ENCODE measurements around the gene PCDH19. TPM values are rescaled to one million over a fixed set of nuclear protein-coding genes. Genes with fewer than 3 reads are reported as not detected.

PCDH19 gene
- total RNA-seq, 1 donor from 2014 or later, result 1.7 TPM

- DNase-seq (ENCODE audit: extremely low spot score, unreplicated experiment), result no peak
- no peak overlapping the region for H3K27ac Mint-ChIP-seq (ENCODE audit: unreplicated experiment)
- no peaks in the 10 kb centered on the region for H3K27me3 Mint-ChIP-seq (ENCODE audit: unreplicated experiment)
- no peaks in the 10 kb centered on the region for H3K4me1 Mint-ChIP-seq (ENCODE audit: unreplicated experiment)
- TF ChIP-seq CTCF (IDR thresholded peaks at IDR 0.05), result no peak
- peaks cover 3% of the 10 kb centered on the region for H3K9me3 Mint-ChIP-seq (ENCODE audit: unreplicated experiment)
- H3K4me3 Mint-ChIP-seq (ENCODE audit: unreplicated experiment), result no peak overlapping the region
- H3K36me3 Mint-ChIP-seq (ENCODE audit: unreplicated experiment), result no peaks in the 10 kb centered on the region
These were observed 69.5 kb downstream of the PCDH19 start for GRCh38 chrX:100340491-100341141.

GRCh38 chrX:100328351-100328750 lies 81.7 kb downstream of the PCDH19 start:
- Mint-ChIP-seq H3K4me3 (ENCODE audit: unreplicated experiment) (no peak overlapping the region), H3K27me3 (ENCODE audit: unreplicated experiment) (no peaks in the 10 kb centered on the region), H3K9me3 (ENCODE audit: unreplicated experiment) (peaks cover 14% of the 10 kb centered on the region), H3K27ac (ENCODE audit: unreplicated experiment) (no peak overlapping the region), H3K36me3 (ENCODE audit: unreplicated experiment) (no peaks in the 10 kb centered on the region), H3K4me1 (ENCODE audit: unreplicated experiment) (no peaks in the 10 kb centered on the region)
- TF ChIP-seq CTCF (IDR thresholded peaks at IDR 0.05), result no peak
- no peak for DNase-seq (ENCODE audit: extremely low spot score, unreplicated experiment)

GRCh38 chrX:100319716-100320115 lies 90.4 kb downstream of the PCDH19 start:
- no peak for DNase-seq (ENCODE audit: extremely low spot score, unreplicated experiment)
- no peaks in the 10 kb centered on the region for H3K27me3 Mint-ChIP-seq (ENCODE audit: unreplicated experiment)
- peaks cover 15% of the 10 kb centered on the region for H3K9me3 Mint-ChIP-seq (ENCODE audit: unreplicated experiment)
- H3K27ac Mint-ChIP-seq (ENCODE audit: unreplicated experiment), result no peak overlapping the region
- H3K36me3 Mint-ChIP-seq (ENCODE audit: unreplicated experiment), result no peaks in the 10 kb centered on the region
- peaks cover 13% of the 10 kb centered on the region for H3K4me1 Mint-ChIP-seq (ENCODE audit: unreplicated experiment)
- H3K4me3 Mint-ChIP-seq (ENCODE audit: unreplicated experiment), result no peak overlapping the region
- no peak for TF ChIP-seq CTCF (IDR thresholded peaks at IDR 0.05)

- peaks cover 13% of the 10 kb centered on the region for H3K4me1 Mint-ChIP-seq (ENCODE audit: unreplicated experiment)
- H3K27ac Mint-ChIP-seq (ENCODE audit: unreplicated experiment), result no peak overlapping the region
- H3K36me3 Mint-ChIP-seq (ENCODE audit: unreplicated experiment), result no peaks in the 10 kb centered on the region
- TF ChIP-seq CTCF (IDR thresholded peaks at IDR 0.05), result no peak
- H3K9me3 Mint-ChIP-seq (ENCODE audit: unreplicated experiment), result peaks cover 3% of the 10 kb centered on the region
- DNase-seq (ENCODE audit: extremely low spot score, unreplicated experiment), result no peak
- H3K4me3 Mint-ChIP-seq (ENCODE audit: unreplicated experiment), result no peak overlapping the region
- H3K27me3 Mint-ChIP-seq (ENCODE audit: unreplicated experiment), result no peaks in the 10 kb centered on the region
These were observed 93.1 kb downstream of the PCDH19 start for GRCh38 chrX:100316987-100317386.

- Mint-ChIP-seq H3K27ac (ENCODE audit: unreplicated experiment) (no peak overlapping the region), H3K4me3 (ENCODE audit: unreplicated experiment) (no peak overlapping the region), H3K27me3 (ENCODE audit: unreplicated experiment) (no peaks in the 10 kb centered on the region), H3K9me3 (ENCODE audit: unreplicated experiment) (peaks cover 3% of the 10 kb centered on the region), H3K36me3 (ENCODE audit: unreplicated experiment) (no peaks in the 10 kb centered on the region), H3K4me1 (ENCODE audit: unreplicated experiment) (peaks cover 13% of the 10 kb centered on the region)
- TF ChIP-seq CTCF (IDR thresholded peaks at IDR 0.05), result no peak
- DNase-seq (ENCODE audit: extremely low spot score, unreplicated experiment), result no peak
These were observed 94.5 kb downstream of the PCDH19 start for GRCh38 chrX:100315566-100315965.
